Gastrocnemius medialis (tissue), 4 donors: ENCODE results near the gene FMO3. TPM values are rescaled to one million over a fixed set of nuclear protein-coding genes. Genes with fewer than 3 reads are reported as not detected.

Source experiments
- ATAC-seq, 2 donors: fragments of 150-250 bp; one replicate each; pipeline ENCODE4 v1.9.1; 2016
- DNase-seq, 2 donors: peaks; one replicate each; pipeline ENCODE4 v3.0.0-alpha.2; 2019
- H3K27ac ChIP-seq, 4 donors: fragments of 200-600 bp; sonication (generic); 1 replicate in 1 of 4; 2 replicates in 3 of 4; pipeline ENCODE4 v1.5.1; 2016 to 2018; ENCODE audit warnings: mild to moderate bottlenecking in 2 of 4, moderate library complexity in 1 of 4
- H3K27me3 ChIP-seq, 3 donors: fragments of 200-600 bp; sonication (generic) in 2 of 3; 1 replicate in 1 of 3; 2 replicates in 2 of 3; pipeline versions ENCODE4 v1.5.1 to v1.6.0; 2016 to 2019; ENCODE audit warnings: mild to moderate bottlenecking in 1 of 3, moderate library complexity in 1 of 3
- H3K36me3 ChIP-seq, 2 donors: fragments of 200-600 bp; sonication (generic) in 1 of 2; one replicate each; pipeline ENCODE4 v1.5.1; 2017 to 2018
- H3K4me1 ChIP-seq, 2 donors: fragments of 200-600 bp; sonication (generic) in 1 of 2; one replicate each; pipeline ENCODE4 v1.5.1; 2016 to 2017; ENCODE audit warnings: mild to moderate bottlenecking in 2 of 2
- H3K4me3 ChIP-seq, 4 donors: fragments of 200-600 bp; sonication (generic) in 3 of 4; 1 replicate in 1 of 4; 2 replicates in 3 of 4; pipeline ENCODE4 v1.5.1; 2016 to 2019; ENCODE audit warnings: mild to moderate bottlenecking in 2 of 4
- H3K9me3 ChIP-seq, 3 donors: fragments of 200-600 bp; sonication (generic) in 2 of 3; 1 replicate in 1 of 3; 2 replicates in 2 of 3; pipeline ENCODE4 v1.5.1; 2016 to 2019
- POLR2A ChIP-seq, 2 donors: fragments of 450-650 bp; IDR thresholded peaks; one replicate each; pipeline ENCODE4 v1.6.1; 2017; ENCODE audit warnings: antibody characterized with exemption in 2 of 2, mild to moderate bottlenecking in 2 of 2, moderate library complexity in 2 of 2
- in situ Hi-C, 4 donors: fragments of 200-750 bp; cut with MboI; loops; one replicate each; pipeline versions ENCODE4 v1.15.0 to v1.8.0; 2017; ENCODE audit warnings: low sequenced_read_pairs in 4 of 4
- intact Hi-C: fragments of 100-400 bp; cut with DNase I; formaldehyde crosslinking; loops from one replicate; pipeline ENCODE4 v1.15.1; 2023; ENCODE audit warnings: low total_unique reads
- total RNA-seq, 4 donors: library from RNA; depleted of rRNA; stranded (reverse); fragments of >200 nt; gene quantifications; one replicate each; pipeline versions ENCODE4 v1.1.0 to v1.2.3, GENCODE V29; 2016
- TF ChIP-seq, protein P1 (sequence below), 5 experiments: fragments of 450-650 bp in 3 of 5; fragments of 200-600 bp in 2 of 5; sonication (generic) in 2 of 5; IDR thresholded peaks in 4 of 5; conservative IDR thresholded peaks in 1 of 5; 1 replicate in 4 of 5; 2 replicates in 1 of 5; pipeline ENCODE4 v1.5.1; 2016 to 2019; ENCODE audit warnings: antibody characterized with exemption in 5 of 5, mild to moderate bottlenecking in 3 of 5, moderate library complexity in 3 of 5

The FMO3 gene
- total RNA-seq, 4 donors from 2014 or later: 2.1 to 3.3 (median 2.6) TPM

DNA sequence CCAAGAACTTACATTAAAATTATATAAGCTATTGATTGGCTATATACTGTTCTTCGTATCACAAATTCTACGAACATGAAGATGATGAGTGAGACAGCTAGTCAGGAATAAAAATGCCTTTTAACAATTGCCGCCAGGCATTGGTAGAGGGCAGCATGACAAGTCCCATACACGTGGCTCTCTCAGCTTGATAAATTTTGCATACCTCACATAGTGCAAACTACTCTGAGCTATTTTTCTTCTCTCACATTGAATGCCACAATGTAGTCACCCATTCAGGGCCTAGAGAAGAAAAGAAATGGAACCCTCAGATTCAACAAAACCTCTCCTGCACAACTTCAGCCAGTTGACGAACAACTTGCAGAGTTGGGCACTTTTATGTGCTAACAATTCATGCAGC is 67.4 kb downstream of the FMO3 start:
- TF ChIP-seq POLR2A (IDR thresholded peaks at IDR 0.05): no peak
- TF ChIP-seq, protein P1, sequence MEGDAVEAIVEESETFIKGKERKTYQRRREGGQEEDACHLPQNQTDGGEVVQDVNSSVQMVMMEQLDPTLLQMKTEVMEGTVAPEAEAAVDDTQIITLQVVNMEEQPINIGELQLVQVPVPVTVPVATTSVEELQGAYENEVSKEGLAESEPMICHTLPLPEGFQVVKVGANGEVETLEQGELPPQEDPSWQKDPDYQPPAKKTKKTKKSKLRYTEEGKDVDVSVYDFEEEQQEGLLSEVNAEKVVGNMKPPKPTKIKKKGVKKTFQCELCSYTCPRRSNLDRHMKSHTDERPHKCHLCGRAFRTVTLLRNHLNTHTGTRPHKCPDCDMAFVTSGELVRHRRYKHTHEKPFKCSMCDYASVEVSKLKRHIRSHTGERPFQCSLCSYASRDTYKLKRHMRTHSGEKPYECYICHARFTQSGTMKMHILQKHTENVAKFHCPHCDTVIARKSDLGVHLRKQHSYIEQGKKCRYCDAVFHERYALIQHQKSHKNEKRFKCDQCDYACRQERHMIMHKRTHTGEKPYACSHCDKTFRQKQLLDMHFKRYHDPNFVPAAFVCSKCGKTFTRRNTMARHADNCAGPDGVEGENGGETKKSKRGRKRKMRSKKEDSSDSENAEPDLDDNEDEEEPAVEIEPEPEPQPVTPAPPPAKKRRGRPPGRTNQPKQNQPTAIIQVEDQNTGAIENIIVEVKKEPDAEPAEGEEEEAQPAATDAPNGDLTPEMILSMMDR (IDR thresholded peaks at IDR 0.05 in 4 of 5, conservative IDR thresholded peaks at IDR 0.05 in 1 of 5): no peak
- no peaks in the 10 kb centered on the region for H3K36me3 ChIP-seq
- no peak for ATAC-seq
- no peak overlapping the region for H3K4me3 ChIP-seq
- no peak for DNase-seq
- no peaks in the 10 kb centered on the region for H3K9me3 ChIP-seq
- in situ Hi-C loops (no loop called here), intact Hi-C loops (no loop called here)
- H3K4me1 ChIP-seq: no peaks in the 10 kb centered on the region
- H3K27me3 ChIP-seq: no peaks in the 10 kb centered on the region
- H3K27ac ChIP-seq: no peak overlapping the region

DNA sequence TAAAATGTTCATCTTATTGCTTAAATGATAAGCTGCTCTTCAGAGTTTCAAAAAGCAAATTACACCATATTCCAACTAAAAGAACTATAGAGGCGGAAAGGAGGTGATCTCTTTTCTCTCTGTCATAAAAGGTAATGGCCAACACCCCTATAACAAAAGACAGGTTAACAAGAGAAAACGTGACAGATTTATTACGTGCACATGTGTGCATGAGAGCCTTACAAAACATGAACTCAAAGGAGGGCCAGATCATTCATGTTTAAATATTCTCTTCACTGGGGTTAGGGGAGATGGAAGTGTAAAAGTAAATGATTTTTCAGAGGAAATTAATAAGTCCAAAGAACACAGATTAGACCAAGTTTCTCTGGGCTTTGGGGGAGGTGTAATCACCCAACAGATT is 67.8 kb downstream of the FMO3 start:
- Histone ChIP-seq H3K4me3 (no peak overlapping the region), H3K36me3 (no peaks in the 10 kb centered on the region), H3K27ac (no peak overlapping the region), H3K9me3 (no peaks in the 10 kb centered on the region), H3K27me3 (no peaks in the 10 kb centered on the region), H3K4me1 (no peaks in the 10 kb centered on the region)
- intact Hi-C loops: no loop called here
- no peak for TF ChIP-seq POLR2A (IDR thresholded peaks at IDR 0.05)
- TF ChIP-seq, protein P1 (IDR thresholded peaks at IDR 0.05 in 4 of 5, conservative IDR thresholded peaks at IDR 0.05 in 1 of 5): no peak
- ATAC-seq: no peak
- in situ Hi-C loops: no loop called here
- no peak for DNase-seq

DNA sequence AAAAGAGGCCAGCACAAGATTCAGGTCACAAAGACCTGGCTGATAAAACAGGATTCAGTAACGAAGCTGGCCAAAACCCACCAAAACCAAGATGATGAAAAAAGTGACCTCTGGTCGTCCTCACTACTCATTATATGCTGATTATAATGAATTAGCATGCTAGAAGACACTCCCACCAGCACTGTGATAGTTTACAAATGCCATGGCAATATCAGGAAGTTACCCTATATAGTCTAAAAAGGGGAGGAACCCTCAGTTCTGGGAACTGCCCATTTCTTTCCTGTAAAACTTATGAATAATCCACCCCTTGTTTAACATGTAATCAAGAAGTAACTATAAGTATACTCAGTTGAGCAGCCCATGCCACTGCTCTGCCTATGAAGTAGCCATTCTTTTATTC is 68.4 kb downstream of the FMO3 start:
- ATAC-seq: no peak
- Histone ChIP-seq H3K27me3 (no peaks in the 10 kb centered on the region), H3K4me3 (no peak overlapping the region), H3K4me1 (no peaks in the 10 kb centered on the region), H3K27ac (no peak overlapping the region), H3K9me3 (no peaks in the 10 kb centered on the region), H3K36me3 (no peaks in the 10 kb centered on the region)
- no peak for TF ChIP-seq POLR2A (IDR thresholded peaks at IDR 0.05)
- TF ChIP-seq, protein P1 (IDR thresholded peaks at IDR 0.05 in 4 of 5, conservative IDR thresholded peaks at IDR 0.05 in 1 of 5): no peak
- in situ Hi-C loops: no loop called here
- intact Hi-C loops: no loop called here
- no peak for DNase-seq

DNA sequence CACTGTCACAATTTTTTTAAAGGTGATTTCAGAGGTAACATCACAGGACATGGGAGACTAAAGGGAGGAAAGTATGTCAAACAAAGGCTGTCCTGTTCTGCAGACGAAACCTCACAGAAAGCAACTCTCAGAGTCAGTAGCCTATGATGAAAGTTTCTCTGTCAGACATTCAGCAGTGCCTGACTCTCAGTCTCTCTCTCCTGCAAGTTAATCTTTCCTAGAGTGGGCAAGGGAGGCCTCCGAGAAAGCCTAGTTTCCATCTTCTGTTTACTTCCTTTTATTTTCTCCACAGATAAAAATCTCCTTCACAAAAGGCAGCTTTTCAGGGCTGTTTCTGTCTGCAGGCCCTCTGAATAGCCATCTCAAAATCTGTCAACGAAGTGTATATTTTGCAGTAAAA is 69.5 kb downstream of the FMO3 start:
- ATAC-seq (no peak), DNase-seq (no peak)
- no peak overlapping the region for H3K4me3 ChIP-seq
- H3K27me3 ChIP-seq: no peaks in the 10 kb centered on the region
- no peaks in the 10 kb centered on the region for H3K9me3 ChIP-seq
- H3K36me3 ChIP-seq: no peaks in the 10 kb centered on the region
- intact Hi-C loops: no loop called here
- TF ChIP-seq POLR2A (IDR thresholded peaks at IDR 0.05): no peak
- TF ChIP-seq, protein P1 (IDR thresholded peaks at IDR 0.05 in 4 of 5, conservative IDR thresholded peaks at IDR 0.05 in 1 of 5): no peak
- no peak overlapping the region for H3K27ac ChIP-seq
- H3K4me1 ChIP-seq: no peaks in the 10 kb centered on the region
- in situ Hi-C loops: no loop called here

DNA sequence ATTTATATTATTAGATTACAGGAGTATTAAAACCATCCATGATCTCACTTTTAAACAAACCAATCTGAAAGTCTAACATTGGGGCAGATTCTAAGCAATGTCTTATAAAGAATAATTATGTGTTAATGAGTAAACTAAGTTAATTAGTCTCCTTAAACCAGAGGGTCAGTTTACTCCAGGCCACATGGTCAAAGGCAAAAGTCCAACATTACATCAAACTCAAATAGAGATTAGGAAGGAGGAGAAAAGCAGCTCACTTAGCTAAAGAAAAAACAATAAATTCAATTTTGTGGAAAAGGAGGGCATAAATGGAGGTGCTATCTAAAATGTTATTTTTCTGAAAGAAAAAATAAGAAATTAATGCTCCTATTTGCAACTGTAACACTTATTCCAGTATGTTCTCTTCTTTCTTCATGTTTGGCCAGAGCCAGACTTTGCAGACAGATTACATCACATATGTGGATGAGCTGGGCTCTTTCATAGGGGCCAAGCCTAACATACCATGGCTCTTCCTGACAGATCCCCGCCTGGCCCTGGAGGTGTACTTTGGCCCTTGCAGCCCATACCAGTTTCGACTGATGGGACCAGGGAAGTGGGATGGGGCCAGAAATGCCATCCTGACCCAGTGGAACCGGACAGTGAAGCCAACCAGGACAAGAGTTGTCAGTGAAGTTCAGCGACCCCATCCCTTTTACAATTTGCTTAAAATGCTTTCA is 70.1 kb downstream of the FMO3 start:
- no peak overlapping the region for H3K27ac ChIP-seq
- no peaks in the 10 kb centered on the region for H3K36me3 ChIP-seq
- intact Hi-C loops (no loop called here), in situ Hi-C loops (no loop called here)
- DNase-seq (no peak), ATAC-seq (no peak)
- no peak overlapping the region for H3K4me3 ChIP-seq
- H3K9me3 ChIP-seq: no peaks in the 10 kb centered on the region
- no peaks in the 10 kb centered on the region for H3K4me1 ChIP-seq
- no peak for TF ChIP-seq POLR2A (IDR thresholded peaks at IDR 0.05)
- TF ChIP-seq, protein P1 (IDR thresholded peaks at IDR 0.05 in 4 of 5, conservative IDR thresholded peaks at IDR 0.05 in 1 of 5): no peak
- H3K27me3 ChIP-seq: no peaks in the 10 kb centered on the region
